GM12878 (cell line): Measurements from ENCODE around the gene PID1. TPM values are rescaled to one million over a fixed set of nuclear protein-coding genes. Genes with fewer than 3 reads are reported as not detected.

Source experiments
- ATAC-seq: fragments of 200-7000 bp; cut with Tn5 transposase; 3 replicates; pipeline ENCODE4 v1.9.1; 2020; ENCODE audit warnings: mild to moderate bottlenecking, moderate library complexity
- BruUV-seq: library from RNA; stranded (reverse); fragments of 400-500 nt; replicated peaks from 2 replicates; lab custom pipeline; 2021; lab: Mats Ljungman, UMichigan
- CTCF ChIA-PET: fragments of 300-600 bp; sonication (Branson Sonifier 250); formaldehyde crosslinking; extraction: SDS; loops from one replicate; lab custom pipeline; 2021; ENCODE audit warnings: inconsistent platforms; lab: Yijun Ruan, JAX
- POLR2A ChIA-PET: fragments of 350-600 bp; formaldehyde crosslinking; extraction: SDS; loops from one replicate; lab custom pipeline; 2021; ENCODE audit warnings: inconsistent platforms; lab: Charles Lee
- RAD21 ChIA-PET: fragments of 300-600 bp; sonication (Branson Sonifier 250); formaldehyde crosslinking; loops from one replicate; lab custom pipeline; 2023; ENCODE audit warnings: antibody characterized with exemption; ENCODE audit not compliant: unreplicated experiment; lab: Charles Lee
- SMC1A ChIA-PET: fragments of 300-600 bp; sonication (Branson Sonifier 250); formaldehyde crosslinking; loops from one replicate; lab custom pipeline; 2023; ENCODE audit not compliant: unreplicated experiment, uncharacterized antibody; lab: Charles Lee
- DNase-seq: peaks from one replicate; pipeline ENCODE4 v3.0.0-alpha.2; 2011; ENCODE audit warnings: low read depth, low spot score
- FAIRE-seq: peaks from 3 replicates; lab custom pipeline; 2011; peaks lifted over from hg19 to GRCh38; lab: Jason Lieb, UNC
- H2AFZ ChIP-seq: 2 replicates; pipeline ENCODE4 v1.6.0; 2011; ENCODE audit warnings: low read depth, low read length, control low read depth; ENCODE audit not compliant: control insufficient read depth
- H3K27ac ChIP-seq: 2 replicates; pipeline ENCODE4 v1.5.1; 2011; ENCODE audit warnings: control low read depth; ENCODE audit not compliant: control insufficient read depth, insufficient read depth
- H3K27me3 ChIP-seq, 2 experiments: replicated peaks in 1 of 2; 2 replicates each; pipeline versions ENCODE4 v1.6.0 to v1.6.1; 2011; ENCODE audit warnings: low read length in 1 of 2; ENCODE audit not compliant: control insufficient read depth in 2 of 2, insufficient read depth in 2 of 2
- H3K36me3 ChIP-seq, 2 experiments: 2 replicates each; pipeline ENCODE4 v1.5.1; 2011; ENCODE audit warnings: low read length in 1 of 2; ENCODE audit not compliant: control insufficient read depth in 2 of 2, insufficient read depth in 2 of 2
- H3K4me1 ChIP-seq: 2 replicates; pipeline ENCODE4 v1.6.1; 2011; ENCODE audit warnings: mild to moderate bottlenecking, low read length, moderate library complexity, mixed read lengths; ENCODE audit not compliant: control insufficient read depth, insufficient read depth
- H3K4me2 ChIP-seq: 2 replicates; pipeline ENCODE4 v1.6.0; 2011; ENCODE audit warnings: control low read depth; ENCODE audit not compliant: control insufficient read depth, insufficient read depth
- H3K4me3 ChIP-seq: fragments of 200-600 bp; sonication (generic); 2 replicates; pipeline ENCODE4 v1.5.1; 2016
- H3K79me2 ChIP-seq: 2 replicates; pipeline ENCODE4 v1.6.0; 2011; ENCODE audit warnings: low read length; ENCODE audit not compliant: control insufficient read depth, insufficient read depth
- H3K9ac ChIP-seq: 2 replicates; pipeline ENCODE4 v1.8.0; 2011; ENCODE audit warnings: low read length, control low read depth, mixed read lengths; ENCODE audit not compliant: control insufficient read depth, insufficient read depth
- H3K9me3 ChIP-seq: replicated peaks from 3 replicates; pipeline ENCODE4 v1.5.1; 2011; ENCODE audit warnings: mild to moderate bottlenecking, low read length; ENCODE audit not compliant: control insufficient read depth, insufficient read depth
- H4K20me1 ChIP-seq: 2 replicates; pipeline ENCODE4 v1.6.0; 2011; ENCODE audit not compliant: control insufficient read depth, insufficient read depth
- BACH1 ChIP-seq: fragments of 450-650 bp; IDR thresholded peaks from 2 replicates; pipeline ENCODE4 v1.6.1; 2017; ENCODE audit warnings: mild to moderate bottlenecking, borderline replicate concordance
- MYC ChIP-seq: IDR thresholded peaks from 2 replicates; pipeline ENCODE4 v1.6.1; 2011; ENCODE audit warnings: mild to moderate bottlenecking, low read length, moderate library complexity, inconsistent platforms; ENCODE audit not compliant: insufficient read depth, insufficient replicate concordance, insufficient read length, severe bottlenecking
- POLR2AphosphoS2 ChIP-seq: IDR thresholded peaks from 2 replicates; pipeline ENCODE4 v1.6.1; 2011; ENCODE audit warnings: low read depth, mild to moderate bottlenecking, low read length, improper control_type of control experiment, moderate library complexity
- USF1 ChIP-seq: IDR thresholded peaks from 2 replicates; pipeline ENCODE4 v1.6.1; 2011; ENCODE audit warnings: borderline replicate concordance, low read depth, mild to moderate bottlenecking, moderate library complexity, mixed read lengths, low read length; ENCODE audit not compliant: insufficient read depth; ENCODE audit errors: extremely low read length
- ZNF622 ChIP-seq: fragments of 450-650 bp; IDR thresholded peaks from 2 replicates; pipeline ENCODE4 v1.6.1; 2017; ENCODE audit warnings: mild to moderate bottlenecking, inconsistent platforms
- WGBS: methylation state at CpG from one replicate; pipeline ENCODE4 v1.1.6; 2016; ENCODE audit warnings: low lambda C conversion rate; ENCODE audit not compliant: insufficient replicate concordance, insufficient coverage; ENCODE audit errors: missing lambda C conversion rate; 5-methylcytosine and 5-hydroxymethylcytosine counted together
- in situ Hi-C: fragments of 300-500 bp; cut with MboI; formaldehyde crosslinking; loops from 9 replicates; pipeline ENCODE4 v1.14.3; 2018; ENCODE audit warnings: mixed read lengths
- intact Hi-C: fragments of 100-400 bp; cut with micrococcal nuclease; formaldehyde crosslinking; loops from one replicate; pipeline ENCODE4 v1.14.2; 2022; ENCODE audit not compliant: unreplicated experiment
- polyA plus RNA-seq, 11 experiments: library from polyadenylated mRNA; depleted of rRNA in 4 of 11; unstranded in 6 of 11; stranded (reverse) in 5 of 11; fragments of >200 nt; fragmentation: Nextera tagmentation in 4 of 11; fragmentation: Illumina TruSeq in 1 of 11; extraction: Ambion mirVana in 4 of 11; extraction: Trizol in 1 of 11; gene quantifications; 1 replicate in 1 of 11; 2 replicates in 10 of 11; pipeline versions ENCODE4 v1.2.1 to v1.2.3, GENCODE V29; 2011 to 2016; ENCODE audit warnings: inconsistent platforms in 2 of 11, missing spikeins in 2 of 11, low read depth in 1 of 11
- total RNA-seq, 4 experiments: library from RNA; depleted of rRNA in 3 of 4; stranded (reverse); fragments of >200 nt in 3 of 4; fragmentation: Illumina TruSeq in 1 of 4; extraction: Trizol in 1 of 4; gene quantifications; 2 replicates each; pipeline versions ENCODE4 v1.2.1 to v1.2.3, GENCODE V29; 2013 to 2021
- TF ChIP-seq, protein P1 (sequence below): IDR thresholded peaks from 2 replicates; pipeline ENCODE4 v1.6.1; 2012; ENCODE audit warnings: mild to moderate bottlenecking, low read depth, low read length

PID1 gene
- total and polyA plus RNA-seq, 10 of the 15 experiments (the other 5 are each of a cell fraction or from before 2014, with no cell fraction given): not detected

- TF ChIP-seq, protein P1, sequence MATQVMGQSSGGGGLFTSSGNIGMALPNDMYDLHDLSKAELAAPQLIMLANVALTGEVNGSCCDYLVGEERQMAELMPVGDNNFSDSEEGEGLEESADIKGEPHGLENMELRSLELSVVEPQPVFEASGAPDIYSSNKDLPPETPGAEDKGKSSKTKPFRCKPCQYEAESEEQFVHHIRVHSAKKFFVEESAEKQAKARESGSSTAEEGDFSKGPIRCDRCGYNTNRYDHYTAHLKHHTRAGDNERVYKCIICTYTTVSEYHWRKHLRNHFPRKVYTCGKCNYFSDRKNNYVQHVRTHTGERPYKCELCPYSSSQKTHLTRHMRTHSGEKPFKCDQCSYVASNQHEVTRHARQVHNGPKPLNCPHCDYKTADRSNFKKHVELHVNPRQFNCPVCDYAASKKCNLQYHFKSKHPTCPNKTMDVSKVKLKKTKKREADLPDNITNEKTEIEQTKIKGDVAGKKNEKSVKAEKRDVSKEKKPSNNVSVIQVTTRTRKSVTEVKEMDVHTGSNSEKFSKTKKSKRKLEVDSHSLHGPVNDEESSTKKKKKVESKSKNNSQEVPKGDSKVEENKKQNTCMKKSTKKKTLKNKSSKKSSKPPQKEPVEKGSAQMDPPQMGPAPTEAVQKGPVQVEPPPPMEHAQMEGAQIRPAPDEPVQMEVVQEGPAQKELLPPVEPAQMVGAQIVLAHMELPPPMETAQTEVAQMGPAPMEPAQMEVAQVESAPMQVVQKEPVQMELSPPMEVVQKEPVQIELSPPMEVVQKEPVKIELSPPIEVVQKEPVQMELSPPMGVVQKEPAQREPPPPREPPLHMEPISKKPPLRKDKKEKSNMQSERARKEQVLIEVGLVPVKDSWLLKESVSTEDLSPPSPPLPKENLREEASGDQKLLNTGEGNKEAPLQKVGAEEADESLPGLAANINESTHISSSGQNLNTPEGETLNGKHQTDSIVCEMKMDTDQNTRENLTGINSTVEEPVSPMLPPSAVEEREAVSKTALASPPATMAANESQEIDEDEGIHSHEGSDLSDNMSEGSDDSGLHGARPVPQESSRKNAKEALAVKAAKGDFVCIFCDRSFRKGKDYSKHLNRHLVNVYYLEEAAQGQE: no peak
- TF ChIP-seq MYC (no peak), BACH1 (no peak), ZNF622 (no peak)
These were observed 186.6 kb downstream of the PID1 start (continued) for GRCh38 chr2:229084447-229084846.

DNA sequence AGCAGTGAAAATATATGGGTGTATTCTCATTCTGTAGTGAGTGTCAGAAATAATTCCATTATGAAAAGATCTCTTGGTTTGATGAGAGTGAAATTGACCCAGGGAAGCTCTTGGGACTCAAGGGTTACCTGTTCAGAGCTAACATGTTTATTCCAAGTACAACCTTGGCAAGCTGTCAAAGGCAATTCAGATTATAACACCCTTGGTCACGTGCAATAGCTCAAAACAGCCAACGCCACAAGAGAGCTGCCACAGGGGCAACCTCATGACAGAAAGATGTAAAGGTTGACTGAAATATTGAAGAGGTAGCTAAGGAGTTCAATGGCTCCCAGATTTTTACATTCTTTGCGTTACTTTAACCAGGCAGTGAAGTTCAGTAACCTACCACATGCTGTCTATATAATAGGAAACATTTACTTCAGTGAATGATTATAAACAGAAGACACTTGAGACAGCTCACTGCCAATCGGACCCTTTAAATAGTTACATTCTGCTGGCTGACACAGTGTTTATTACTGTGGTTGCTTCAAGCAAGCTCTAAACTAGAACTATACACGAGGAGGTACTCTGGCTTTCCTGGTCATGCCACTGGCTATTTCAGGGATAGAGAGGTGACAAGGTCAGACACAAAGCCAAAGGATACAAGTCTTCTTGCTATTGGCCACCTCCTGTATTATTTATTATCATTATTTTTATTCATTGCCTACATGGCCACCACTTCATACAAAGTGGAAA is 187.3 kb downstream of the PID1 start:
- 0% methylated on average over 5 of the region's 5 CpGs for WGBS
- Histone ChIP-seq H3K4me1 (no peaks in the 10 kb centered on the region), H3K9ac (no peak overlapping the region), H3K27ac (no peak overlapping the region), H3K9me3 (no peaks in the 10 kb centered on the region), H3K36me3 (no peaks in the 10 kb centered on the region), H4K20me1 (no peaks in the 10 kb centered on the region), H3K79me2 (no peaks in the 10 kb centered on the region), H2AFZ (no peak overlapping the region), H3K4me2 (no peak overlapping the region), H3K27me3 (no peaks in the 10 kb centered on the region), H3K4me3 (no peak overlapping the region)
- CTCF ChIA-PET: interaction anchor here (1.0 kb wide), 1 partner anchor 13 kb away, joined by 3 read pairs; no protein-coding TSS in a partner anchor
- SMC1A ChIA-PET: no interaction called here
- intact Hi-C loops (no loop called here), in situ Hi-C loops (no loop called here)
- no peak for TF ChIP-seq POLR2AphosphoS2
- TF ChIP-seq USF1: no peak
- ATAC-seq (no peak), DNase-seq (no peak), FAIRE-seq (no peak)
- RAD21 ChIA-PET: no interaction called here
- BruUV-seq: no TSS peak
- POLR2A ChIA-PET: no interaction called here
